GM12878 (cell line): ENCODE results near the gene SCAMP5. TPM values are rescaled to one million over a fixed set of nuclear protein-coding genes. Genes with fewer than 3 reads are reported as not detected.
A peak's percentile ranks its signal among the peaks of the same experiment; 100 is the strongest.

ENCODE experiments used
- IKZF2 ChIP-seq, 2 experiments: fragments of 450-650 bp; IDR thresholded peaks; 2 replicates each; pipeline ENCODE4 v1.6.1; 2017; ENCODE audit warnings: mild to moderate bottlenecking in 2 of 2, moderate library complexity in 2 of 2
- KAT2A ChIP-seq: conservative IDR thresholded peaks from 2 replicates; pipeline ENCODE4 v1.6.1; 2011; ENCODE audit warnings: low read depth, low read length; ENCODE audit not compliant: control insufficient read depth
- MXI1 ChIP-seq: fragments of 150-350 bp; IDR thresholded peaks from 2 replicates; pipeline ENCODE4 v1.6.1; 2011; ENCODE audit warnings: low read depth, mild to moderate bottlenecking, inconsistent platforms, low read length, improper control_type of control experiment
- PKNOX1 ChIP-seq: fragments of 450-650 bp; IDR thresholded peaks from 2 replicates; pipeline ENCODE4 v1.6.1; 2016; ENCODE audit warnings: mild to moderate bottlenecking
- SMC3 ChIP-seq: IDR thresholded peaks from 2 replicates; pipeline ENCODE4 v1.6.1; 2011; ENCODE audit warnings: low read length, improper control_type of control experiment, borderline replicate concordance
- polyA plus RNA-seq, 11 experiments: library from polyadenylated mRNA; depleted of rRNA in 4 of 11; unstranded in 6 of 11; stranded (reverse) in 5 of 11; fragments of >200 nt; fragmentation: Nextera tagmentation in 4 of 11; fragmentation: Illumina TruSeq in 1 of 11; extraction: Ambion mirVana in 4 of 11; extraction: Trizol in 1 of 11; gene quantifications; 1 replicate in 1 of 11; 2 replicates in 10 of 11; pipeline versions ENCODE4 v1.2.1 to v1.2.3, GENCODE V29; 2011 to 2016; ENCODE audit warnings: inconsistent platforms in 2 of 11, missing spikeins in 2 of 11, low read depth in 1 of 11
- total RNA-seq, 4 experiments: library from RNA; depleted of rRNA in 3 of 4; stranded (reverse); fragments of >200 nt in 3 of 4; fragmentation: Illumina TruSeq in 1 of 4; extraction: Trizol in 1 of 4; gene quantifications; 2 replicates each; pipeline versions ENCODE4 v1.2.1 to v1.2.3, GENCODE V29; 2013 to 2021
- TF ChIP-seq, protein P1 (sequence below): fragments of 450-650 bp; IDR thresholded peaks from 2 replicates; pipeline ENCODE4 v1.6.1; 2017; ENCODE audit warnings: mild to moderate bottlenecking, moderate library complexity

SCAMP5 gene
- total and polyA plus RNA-seq, 10 of the 15 experiments (the other 5 are each of a cell fraction or from before 2014, with no cell fraction given): 1.6 to 41.6 (median 16.9) TPM

DNA sequence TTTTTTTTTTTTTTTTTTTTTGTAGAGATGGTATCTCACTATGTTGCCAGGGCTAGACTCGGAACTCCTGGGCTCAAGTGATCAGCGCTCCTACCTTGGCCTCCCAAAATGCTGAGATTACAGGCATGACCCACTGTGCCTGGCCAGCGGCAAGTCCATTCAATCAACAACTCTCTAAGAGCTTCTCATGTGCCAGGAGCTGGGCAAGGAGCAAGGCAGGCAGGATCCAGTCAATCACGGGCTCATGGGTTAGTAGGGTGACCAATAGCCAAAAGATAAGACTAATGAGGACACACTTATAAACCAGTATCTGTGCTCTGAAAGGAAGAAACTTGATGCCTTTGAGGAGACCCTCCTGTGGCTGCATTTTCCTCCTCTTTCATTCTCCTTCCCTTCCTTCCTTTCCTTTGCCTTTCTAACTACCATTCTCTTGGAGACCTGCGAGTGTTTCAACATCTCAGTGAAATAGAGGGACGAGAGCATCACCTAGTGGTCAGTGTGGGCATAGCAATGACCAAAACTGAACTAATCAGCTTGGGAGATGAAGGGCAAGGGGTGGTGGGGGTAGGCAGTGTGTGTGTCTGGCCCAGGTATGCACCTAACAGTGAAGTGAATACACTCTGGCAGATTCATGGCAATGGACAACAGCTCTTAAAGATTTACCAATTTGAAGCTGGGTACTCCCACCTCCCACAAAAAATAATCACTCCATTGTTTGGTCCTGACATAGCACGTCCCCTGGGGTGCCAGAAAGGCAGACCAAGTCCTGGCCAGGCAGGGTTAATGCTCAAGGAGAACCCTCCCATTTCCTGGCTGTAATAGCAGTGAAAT is 45.1 kb upstream of the SCAMP5 start (continued):
- TF ChIP-seq IKZF2 (IDR thresholded peaks at IDR 0.05) (no peak), SMC3 (peak; percentile 86), KAT2A (no peak), PKNOX1 (peak; percentile 31), MXI1 (0 out of 2 replicates have a peak, but pooled peaks have one; percentile 36)
- TF ChIP-seq, protein P1, sequence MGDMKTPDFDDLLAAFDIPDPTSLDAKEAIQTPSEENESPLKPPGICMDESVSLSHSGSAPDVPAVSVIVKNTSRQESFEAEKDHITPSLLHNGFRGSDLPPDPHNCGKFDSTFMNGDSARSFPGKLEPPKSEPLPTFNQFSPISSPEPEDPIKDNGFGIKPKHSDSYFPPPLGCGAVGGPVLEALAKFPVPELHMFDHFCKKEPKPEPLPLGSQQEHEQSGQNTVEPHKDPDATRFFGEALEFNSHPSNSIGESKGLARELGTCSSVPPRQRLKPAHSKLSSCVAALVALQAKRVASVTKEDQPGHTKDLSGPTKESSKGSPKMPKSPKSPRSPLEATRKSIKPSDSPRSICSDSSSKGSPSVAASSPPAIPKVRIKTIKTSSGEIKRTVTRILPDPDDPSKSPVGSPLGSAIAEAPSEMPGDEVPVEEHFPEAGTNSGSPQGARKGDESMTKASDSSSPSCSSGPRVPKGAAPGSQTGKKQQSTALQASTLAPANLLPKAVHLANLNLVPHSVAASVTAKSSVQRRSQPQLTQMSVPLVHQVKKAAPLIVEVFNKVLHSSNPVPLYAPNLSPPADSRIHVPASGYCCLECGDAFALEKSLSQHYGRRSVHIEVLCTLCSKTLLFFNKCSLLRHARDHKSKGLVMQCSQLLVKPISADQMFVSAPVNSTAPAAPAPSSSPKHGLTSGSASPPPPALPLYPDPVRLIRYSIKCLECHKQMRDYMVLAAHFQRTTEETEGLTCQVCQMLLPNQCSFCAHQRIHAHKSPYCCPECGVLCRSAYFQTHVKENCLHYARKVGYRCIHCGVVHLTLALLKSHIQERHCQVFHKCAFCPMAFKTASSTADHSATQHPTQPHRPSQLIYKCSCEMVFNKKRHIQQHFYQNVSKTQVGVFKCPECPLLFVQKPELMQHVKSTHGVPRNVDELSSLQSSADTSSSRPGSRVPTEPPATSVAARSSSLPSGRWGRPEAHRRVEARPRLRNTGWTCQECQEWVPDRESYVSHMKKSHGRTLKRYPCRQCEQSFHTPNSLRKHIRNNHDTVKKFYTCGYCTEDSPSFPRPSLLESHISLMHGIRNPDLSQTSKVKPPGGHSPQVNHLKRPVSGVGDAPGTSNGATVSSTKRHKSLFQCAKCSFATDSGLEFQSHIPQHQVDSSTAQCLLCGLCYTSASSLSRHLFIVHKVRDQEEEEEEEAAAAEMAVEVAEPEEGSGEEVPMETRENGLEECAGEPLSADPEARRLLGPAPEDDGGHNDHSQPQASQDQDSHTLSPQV: no peak
